Osteoblast (primary cell): Measurements from ENCODE around the gene PITPNC1. TPM values are rescaled to one million over a fixed set of nuclear protein-coding genes. Genes with fewer than 3 reads are reported as not detected.

Source experiments
- DNase-seq: peaks from one replicate; pipeline ENCODE4 v3.0.0; 2011; ENCODE audit warnings: low spot score, mixed read lengths; ENCODE audit not compliant: insufficient read length; ENCODE audit errors: missing footprints
- H2AFZ ChIP-seq: 2 replicates; pipeline ENCODE4 v1.6.0; 2011; ENCODE audit warnings: mild to moderate bottlenecking, low read length
- H3K27ac ChIP-seq: 2 replicates; pipeline ENCODE4 v1.5.1; 2011; ENCODE audit warnings: mild to moderate bottlenecking, low read depth, low read length, moderate library complexity
- H3K27me3 ChIP-seq: 2 replicates; pipeline ENCODE4 v1.6.0; 2012; ENCODE audit warnings: mild to moderate bottlenecking, control low read depth, inconsistent platforms, low read length, moderate library complexity; ENCODE audit not compliant: insufficient read depth
- H3K36me3 ChIP-seq: 2 replicates; pipeline ENCODE4 v1.5.1; 2011; ENCODE audit warnings: mild to moderate bottlenecking, low read length, control low read depth, moderate library complexity; ENCODE audit not compliant: insufficient read depth
- H3K4me1 ChIP-seq: 2 replicates; pipeline ENCODE4 v1.5.1; 2011; ENCODE audit warnings: mild to moderate bottlenecking, low read length, control low read depth, moderate library complexity; ENCODE audit not compliant: insufficient read depth
- H3K4me2 ChIP-seq: 2 replicates; pipeline ENCODE4 v1.6.0; 2011; ENCODE audit warnings: mild to moderate bottlenecking, low read length; ENCODE audit not compliant: insufficient read depth
- H3K4me3 ChIP-seq: fragments of 200-600 bp; sonication (generic); 3 replicates; pipeline ENCODE4 v1.5.1; 2012; ENCODE audit warnings: mild to moderate bottlenecking, low read length, inconsistent platforms; ENCODE audit not compliant: insufficient read depth
- H3K79me2 ChIP-seq: 2 replicates; pipeline ENCODE4 v1.6.0; 2012; ENCODE audit warnings: mild to moderate bottlenecking, low read length, control low read depth, inconsistent platforms; ENCODE audit not compliant: insufficient read depth
- H3K9me3 ChIP-seq: 2 replicates; pipeline ENCODE4 v1.5.1; 2011; ENCODE audit warnings: low read depth, low read length, control low read depth
- H4K20me1 ChIP-seq: 2 replicates; pipeline ENCODE4 v1.6.0; 2012; ENCODE audit warnings: mild to moderate bottlenecking, low read length, control low read depth; ENCODE audit not compliant: insufficient read depth
- total RNA-seq: library from RNA; depleted of rRNA; stranded (reverse); fragments of >200 nt; gene quantifications from 2 replicates; pipeline ENCODE4 v1.2.3, GENCODE V29; 2012
- TF ChIP-seq, protein P1 (sequence below): IDR thresholded peaks from 2 replicates; pipeline ENCODE4 v1.5.1; 2011; ENCODE audit warnings: mild to moderate bottlenecking, low read depth, low read length, moderate library complexity; ENCODE audit errors: extremely low read depth

Gene PITPNC1
- total RNA-seq, 1 donor: 6.2 TPM

GRCh38 chr17:67729903-67730302 is 352.8 kb downstream of the PITPNC1 start:
- Histone ChIP-seq H3K4me2 (no peak overlapping the region), H3K27me3 (no peaks in the 10 kb centered on the region), H3K36me3 (peaks cover 55% of the 10 kb centered on the region), H3K79me2 (peaks cover 25% of the 10 kb centered on the region), H3K4me1 (no peaks in the 10 kb centered on the region), H2AFZ (no peak overlapping the region), H4K20me1 (peaks cover 4% of the 10 kb centered on the region), H3K4me3 (no peak overlapping the region), H3K27ac (no peak overlapping the region), H3K9me3 (no peaks in the 10 kb centered on the region)
- DNase-seq: peak; percentile 10
- TF ChIP-seq, protein P1, sequence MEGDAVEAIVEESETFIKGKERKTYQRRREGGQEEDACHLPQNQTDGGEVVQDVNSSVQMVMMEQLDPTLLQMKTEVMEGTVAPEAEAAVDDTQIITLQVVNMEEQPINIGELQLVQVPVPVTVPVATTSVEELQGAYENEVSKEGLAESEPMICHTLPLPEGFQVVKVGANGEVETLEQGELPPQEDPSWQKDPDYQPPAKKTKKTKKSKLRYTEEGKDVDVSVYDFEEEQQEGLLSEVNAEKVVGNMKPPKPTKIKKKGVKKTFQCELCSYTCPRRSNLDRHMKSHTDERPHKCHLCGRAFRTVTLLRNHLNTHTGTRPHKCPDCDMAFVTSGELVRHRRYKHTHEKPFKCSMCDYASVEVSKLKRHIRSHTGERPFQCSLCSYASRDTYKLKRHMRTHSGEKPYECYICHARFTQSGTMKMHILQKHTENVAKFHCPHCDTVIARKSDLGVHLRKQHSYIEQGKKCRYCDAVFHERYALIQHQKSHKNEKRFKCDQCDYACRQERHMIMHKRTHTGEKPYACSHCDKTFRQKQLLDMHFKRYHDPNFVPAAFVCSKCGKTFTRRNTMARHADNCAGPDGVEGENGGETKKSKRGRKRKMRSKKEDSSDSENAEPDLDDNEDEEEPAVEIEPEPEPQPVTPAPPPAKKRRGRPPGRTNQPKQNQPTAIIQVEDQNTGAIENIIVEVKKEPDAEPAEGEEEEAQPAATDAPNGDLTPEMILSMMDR: no peak

- Histone ChIP-seq H4K20me1 (peaks cover 4% of the 10 kb centered on the region), H3K27me3 (no peaks in the 10 kb centered on the region), H2AFZ (no peak overlapping the region), H3K4me3 (no peak overlapping the region), H3K4me1 (no peaks in the 10 kb centered on the region), H3K79me2 (peaks cover 25% of the 10 kb centered on the region), H3K36me3 (peaks cover 52% of the 10 kb centered on the region), H3K9me3 (no peaks in the 10 kb centered on the region), H3K4me2 (no peak overlapping the region), H3K27ac (no peak overlapping the region)
- TF ChIP-seq, protein P1: no peak
- no peak for DNase-seq
Measured at GRCh38 chr17:67730731-67731130, 353.6 kb downstream of the PITPNC1 start.

- Histone ChIP-seq H3K4me3 (no peak overlapping the region), H2AFZ (no peak overlapping the region), H3K27ac (no peak overlapping the region), H3K4me2 (no peak overlapping the region), H3K4me1 (no peaks in the 10 kb centered on the region), H3K36me3 (peaks cover 59% of the 10 kb centered on the region), H3K79me2 (peaks cover 20% of the 10 kb centered on the region), H3K27me3 (no peaks in the 10 kb centered on the region), H4K20me1 (peaks cover 4% of the 10 kb centered on the region), H3K9me3 (no peaks in the 10 kb centered on the region)
- TF ChIP-seq, protein P1: no peak
- no peak for DNase-seq
Measured at GRCh38 chr17:67733449-67733848, 356.4 kb downstream of the PITPNC1 start.

GRCh38 chr17:67737145-67737544 is 360.1 kb downstream of the PITPNC1 start:
- Histone ChIP-seq H3K4me1 (no peaks in the 10 kb centered on the region), H3K36me3 (peaks cover 68% of the 10 kb centered on the region), H3K9me3 (no peaks in the 10 kb centered on the region)

More at GRCh38 chr17:67737145-67737544, 360.1 kb downstream of the PITPNC1 start:
- TF ChIP-seq, protein P1: no peak
- Histone ChIP-seq H3K27me3 (no peaks in the 10 kb centered on the region), H3K27ac (no peak overlapping the region), H3K79me2 (peaks cover 11% of the 10 kb centered on the region), H3K4me2 (no peak overlapping the region), H3K4me3 (no peak overlapping the region), H2AFZ (no peak overlapping the region), H4K20me1 (peaks cover 4% of the 10 kb centered on the region)
- DNase-seq: no peak
